GM12878 (cell line): Measurements from ENCODE around the gene PDLIM5. TPM values are rescaled to one million over a fixed set of nuclear protein-coding genes. Genes with fewer than 3 reads are reported as not detected.

Source experiments
- ATAC-seq: fragments of 200-7000 bp; cut with Tn5 transposase; 3 replicates; pipeline ENCODE4 v1.9.1; 2020; ENCODE audit warnings: mild to moderate bottlenecking, moderate library complexity
- BruUV-seq: library from RNA; stranded (reverse); fragments of 400-500 nt; replicated peaks from 2 replicates; lab custom pipeline; 2021; lab: Mats Ljungman, UMichigan
- CTCF ChIA-PET: fragments of 300-600 bp; sonication (Branson Sonifier 250); formaldehyde crosslinking; extraction: SDS; loops from one replicate; lab custom pipeline; 2021; ENCODE audit warnings: inconsistent platforms; lab: Yijun Ruan, JAX
- POLR2A ChIA-PET: fragments of 350-600 bp; formaldehyde crosslinking; extraction: SDS; loops from one replicate; lab custom pipeline; 2021; ENCODE audit warnings: inconsistent platforms; lab: Charles Lee
- RAD21 ChIA-PET: fragments of 300-600 bp; sonication (Branson Sonifier 250); formaldehyde crosslinking; loops from one replicate; lab custom pipeline; 2023; ENCODE audit warnings: antibody characterized with exemption; ENCODE audit not compliant: unreplicated experiment; lab: Charles Lee
- SMC1A ChIA-PET: fragments of 300-600 bp; sonication (Branson Sonifier 250); formaldehyde crosslinking; loops from one replicate; lab custom pipeline; 2023; ENCODE audit not compliant: unreplicated experiment, uncharacterized antibody; lab: Charles Lee
- DNase-seq: peaks from one replicate; pipeline ENCODE4 v3.0.0-alpha.2; 2011; ENCODE audit warnings: low read depth, low spot score
- FAIRE-seq: peaks from 3 replicates; lab custom pipeline; 2011; peaks lifted over from hg19 to GRCh38; lab: Jason Lieb, UNC
- H2AFZ ChIP-seq: 2 replicates; pipeline ENCODE4 v1.6.0; 2011; ENCODE audit warnings: low read depth, low read length, control low read depth; ENCODE audit not compliant: control insufficient read depth
- H3K27ac ChIP-seq: 2 replicates; pipeline ENCODE4 v1.5.1; 2011; ENCODE audit warnings: control low read depth; ENCODE audit not compliant: control insufficient read depth, insufficient read depth
- H3K27me3 ChIP-seq, 2 experiments: replicated peaks in 1 of 2; 2 replicates each; pipeline versions ENCODE4 v1.6.0 to v1.6.1; 2011; ENCODE audit warnings: low read length in 1 of 2; ENCODE audit not compliant: control insufficient read depth in 2 of 2, insufficient read depth in 2 of 2
- H3K36me3 ChIP-seq, 2 experiments: 2 replicates each; pipeline ENCODE4 v1.5.1; 2011; ENCODE audit warnings: low read length in 1 of 2; ENCODE audit not compliant: control insufficient read depth in 2 of 2, insufficient read depth in 2 of 2
- H3K4me1 ChIP-seq: 2 replicates; pipeline ENCODE4 v1.6.1; 2011; ENCODE audit warnings: mild to moderate bottlenecking, low read length, moderate library complexity, mixed read lengths; ENCODE audit not compliant: control insufficient read depth, insufficient read depth
- H3K4me2 ChIP-seq: 2 replicates; pipeline ENCODE4 v1.6.0; 2011; ENCODE audit warnings: control low read depth; ENCODE audit not compliant: control insufficient read depth, insufficient read depth
- H3K4me3 ChIP-seq: fragments of 200-600 bp; sonication (generic); 2 replicates; pipeline ENCODE4 v1.5.1; 2016
- H3K79me2 ChIP-seq: 2 replicates; pipeline ENCODE4 v1.6.0; 2011; ENCODE audit warnings: low read length; ENCODE audit not compliant: control insufficient read depth, insufficient read depth
- H3K9ac ChIP-seq: 2 replicates; pipeline ENCODE4 v1.8.0; 2011; ENCODE audit warnings: low read length, control low read depth, mixed read lengths; ENCODE audit not compliant: control insufficient read depth, insufficient read depth
- H3K9me3 ChIP-seq: replicated peaks from 3 replicates; pipeline ENCODE4 v1.5.1; 2011; ENCODE audit warnings: mild to moderate bottlenecking, low read length; ENCODE audit not compliant: control insufficient read depth, insufficient read depth
- H4K20me1 ChIP-seq: 2 replicates; pipeline ENCODE4 v1.6.0; 2011; ENCODE audit not compliant: control insufficient read depth, insufficient read depth
- CBX3 ChIP-seq: fragments of 200-600 bp; sonication (generic); IDR thresholded peaks from 2 replicates; pipeline ENCODE4 v1.6.1; 2016; ENCODE audit warnings: low read depth, borderline replicate concordance
- IRF4 ChIP-seq: IDR thresholded peaks from 2 replicates; pipeline ENCODE4 v1.6.1; 2011; ENCODE audit warnings: low read depth, low read length
- MXI1 ChIP-seq: fragments of 150-350 bp; IDR thresholded peaks from 2 replicates; pipeline ENCODE4 v1.6.1; 2011; ENCODE audit warnings: low read depth, mild to moderate bottlenecking, inconsistent platforms, low read length, improper control_type of control experiment
- NBN ChIP-seq: fragments of 450-650 bp; IDR thresholded peaks from 2 replicates; pipeline ENCODE4 v1.6.1; 2016
- PAX5 ChIP-seq: IDR thresholded peaks from 2 replicates; pipeline ENCODE4 v1.6.1; 2011; ENCODE audit warnings: low read depth, low read length, borderline replicate concordance
- RUNX3 ChIP-seq: IDR thresholded peaks from 2 replicates; pipeline ENCODE4 v1.6.1; 2012; ENCODE audit warnings: low read length, inconsistent platforms
- STAT3 ChIP-seq: IDR thresholded peaks from 2 replicates; pipeline ENCODE4 v1.6.1; 2011; ENCODE audit warnings: low read depth, low read length, improper control_type of control experiment
- WGBS: methylation state at CpG from one replicate; pipeline ENCODE4 v1.1.6; 2016; ENCODE audit warnings: low lambda C conversion rate; ENCODE audit not compliant: insufficient replicate concordance, insufficient coverage; ENCODE audit errors: missing lambda C conversion rate; 5-methylcytosine and 5-hydroxymethylcytosine counted together
- in situ Hi-C: fragments of 300-500 bp; cut with MboI; formaldehyde crosslinking; loops from 9 replicates; pipeline ENCODE4 v1.14.3; 2018; ENCODE audit warnings: mixed read lengths
- intact Hi-C: fragments of 100-400 bp; cut with micrococcal nuclease; formaldehyde crosslinking; loops from one replicate; pipeline ENCODE4 v1.14.2; 2022; ENCODE audit not compliant: unreplicated experiment
- polyA plus RNA-seq, 11 experiments: library from polyadenylated mRNA; depleted of rRNA in 4 of 11; unstranded in 6 of 11; stranded (reverse) in 5 of 11; fragments of >200 nt; fragmentation: Nextera tagmentation in 4 of 11; fragmentation: Illumina TruSeq in 1 of 11; extraction: Ambion mirVana in 4 of 11; extraction: Trizol in 1 of 11; gene quantifications; 1 replicate in 1 of 11; 2 replicates in 10 of 11; pipeline versions ENCODE4 v1.2.1 to v1.2.3, GENCODE V29; 2011 to 2016; ENCODE audit warnings: inconsistent platforms in 2 of 11, missing spikeins in 2 of 11, low read depth in 1 of 11
- total RNA-seq, 4 experiments: library from RNA; depleted of rRNA in 3 of 4; stranded (reverse); fragments of >200 nt in 3 of 4; fragmentation: Illumina TruSeq in 1 of 4; extraction: Trizol in 1 of 4; gene quantifications; 2 replicates each; pipeline versions ENCODE4 v1.2.1 to v1.2.3, GENCODE V29; 2013 to 2021
- TF ChIP-seq, protein P1 (sequence below): IDR thresholded peaks from 2 replicates; pipeline ENCODE4 v1.6.1; 2011; ENCODE audit warnings: borderline replicate concordance, low read depth, mild to moderate bottlenecking, moderate library complexity, low read length; ENCODE audit not compliant: insufficient read depth, poor library complexity, severe bottlenecking
- TF ChIP-seq, protein P2 (sequence below): fragments of 450-650 bp; IDR thresholded peaks from 2 replicates; pipeline ENCODE4 v1.6.1; 2017; ENCODE audit warnings: low read depth, mild to moderate bottlenecking, moderate library complexity
- TF ChIP-seq, protein P3 (sequence below): fragments of 450-650 bp; formaldehyde crosslinking; IDR thresholded peaks from 2 replicates; pipeline ENCODE4 v1.4.0; 2020; ENCODE audit warnings: mild to moderate bottlenecking, moderate library complexity
- TF ChIP-seq, protein P4 (sequence below): fragments of 450-650 bp; IDR thresholded peaks from 2 replicates; pipeline ENCODE4 v1.6.1; 2014; ENCODE audit warnings: mild to moderate bottlenecking

The PDLIM5 gene
- total and polyA plus RNA-seq, 10 of the 15 experiments (the other 5 are each of a cell fraction or from before 2014, with no cell fraction given): 10.0 to 52.9 (median 20.7) TPM

DNA sequence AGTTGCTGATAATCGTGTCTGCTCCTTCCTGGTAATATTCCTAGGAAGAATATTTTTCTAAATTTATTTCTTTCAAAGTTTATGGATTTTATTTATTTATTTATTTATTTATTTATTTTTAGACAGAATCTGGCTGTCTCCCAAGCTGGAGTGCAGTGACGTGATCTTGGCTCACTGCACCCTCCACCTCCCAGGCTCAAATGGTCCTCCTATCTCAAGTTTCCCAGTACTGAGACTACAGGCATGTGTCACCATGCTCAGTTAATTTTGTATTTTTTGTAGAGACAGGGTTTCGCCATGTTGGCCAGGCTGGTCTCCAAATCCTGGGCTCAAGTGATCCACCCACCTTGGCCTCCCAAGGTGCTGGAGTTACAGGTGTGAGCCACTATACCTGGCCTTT is 48.9 kb downstream of the PDLIM5 start:
- H3K9me3 ChIP-seq: peaks cover 2% of the 10 kb centered on the region; the same call in 1 of the 3 replicates
- no peak for FAIRE-seq
- H3K79me2 ChIP-seq: no peaks in the 10 kb centered on the region
- no peaks in the 10 kb centered on the region for H4K20me1 ChIP-seq
- TF ChIP-seq MXI1: no peak
- TF ChIP-seq STAT3: no peak
- no peak for TF ChIP-seq IRF4
- TF ChIP-seq, protein P1, sequence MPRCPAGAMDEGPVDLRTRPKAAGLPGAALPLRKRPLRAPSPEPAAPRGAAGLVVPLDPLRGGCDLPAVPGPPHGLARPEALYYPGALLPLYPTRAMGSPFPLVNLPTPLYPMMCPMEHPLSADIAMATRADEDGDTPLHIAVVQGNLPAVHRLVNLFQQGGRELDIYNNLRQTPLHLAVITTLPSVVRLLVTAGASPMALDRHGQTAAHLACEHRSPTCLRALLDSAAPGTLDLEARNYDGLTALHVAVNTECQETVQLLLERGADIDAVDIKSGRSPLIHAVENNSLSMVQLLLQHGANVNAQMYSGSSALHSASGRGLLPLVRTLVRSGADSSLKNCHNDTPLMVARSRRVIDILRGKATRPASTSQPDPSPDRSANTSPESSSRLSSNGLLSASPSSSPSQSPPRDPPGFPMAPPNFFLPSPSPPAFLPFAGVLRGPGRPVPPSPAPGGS: no peak
- no peak for TF ChIP-seq PAX5
- TF ChIP-seq, protein P2, sequence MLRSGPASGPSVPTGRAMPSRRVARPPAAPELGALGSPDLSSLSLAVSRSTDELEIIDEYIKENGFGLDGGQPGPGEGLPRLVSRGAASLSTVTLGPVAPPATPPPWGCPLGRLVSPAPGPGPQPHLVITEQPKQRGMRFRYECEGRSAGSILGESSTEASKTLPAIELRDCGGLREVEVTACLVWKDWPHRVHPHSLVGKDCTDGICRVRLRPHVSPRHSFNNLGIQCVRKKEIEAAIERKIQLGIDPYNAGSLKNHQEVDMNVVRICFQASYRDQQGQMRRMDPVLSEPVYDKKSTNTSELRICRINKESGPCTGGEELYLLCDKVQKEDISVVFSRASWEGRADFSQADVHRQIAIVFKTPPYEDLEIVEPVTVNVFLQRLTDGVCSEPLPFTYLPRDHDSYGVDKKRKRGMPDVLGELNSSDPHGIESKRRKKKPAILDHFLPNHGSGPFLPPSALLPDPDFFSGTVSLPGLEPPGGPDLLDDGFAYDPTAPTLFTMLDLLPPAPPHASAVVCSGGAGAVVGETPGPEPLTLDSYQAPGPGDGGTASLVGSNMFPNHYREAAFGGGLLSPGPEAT: no peak
- TF ChIP-seq NBN: no peak
- TF ChIP-seq RUNX3: no peak
- TF ChIP-seq, protein P3, sequence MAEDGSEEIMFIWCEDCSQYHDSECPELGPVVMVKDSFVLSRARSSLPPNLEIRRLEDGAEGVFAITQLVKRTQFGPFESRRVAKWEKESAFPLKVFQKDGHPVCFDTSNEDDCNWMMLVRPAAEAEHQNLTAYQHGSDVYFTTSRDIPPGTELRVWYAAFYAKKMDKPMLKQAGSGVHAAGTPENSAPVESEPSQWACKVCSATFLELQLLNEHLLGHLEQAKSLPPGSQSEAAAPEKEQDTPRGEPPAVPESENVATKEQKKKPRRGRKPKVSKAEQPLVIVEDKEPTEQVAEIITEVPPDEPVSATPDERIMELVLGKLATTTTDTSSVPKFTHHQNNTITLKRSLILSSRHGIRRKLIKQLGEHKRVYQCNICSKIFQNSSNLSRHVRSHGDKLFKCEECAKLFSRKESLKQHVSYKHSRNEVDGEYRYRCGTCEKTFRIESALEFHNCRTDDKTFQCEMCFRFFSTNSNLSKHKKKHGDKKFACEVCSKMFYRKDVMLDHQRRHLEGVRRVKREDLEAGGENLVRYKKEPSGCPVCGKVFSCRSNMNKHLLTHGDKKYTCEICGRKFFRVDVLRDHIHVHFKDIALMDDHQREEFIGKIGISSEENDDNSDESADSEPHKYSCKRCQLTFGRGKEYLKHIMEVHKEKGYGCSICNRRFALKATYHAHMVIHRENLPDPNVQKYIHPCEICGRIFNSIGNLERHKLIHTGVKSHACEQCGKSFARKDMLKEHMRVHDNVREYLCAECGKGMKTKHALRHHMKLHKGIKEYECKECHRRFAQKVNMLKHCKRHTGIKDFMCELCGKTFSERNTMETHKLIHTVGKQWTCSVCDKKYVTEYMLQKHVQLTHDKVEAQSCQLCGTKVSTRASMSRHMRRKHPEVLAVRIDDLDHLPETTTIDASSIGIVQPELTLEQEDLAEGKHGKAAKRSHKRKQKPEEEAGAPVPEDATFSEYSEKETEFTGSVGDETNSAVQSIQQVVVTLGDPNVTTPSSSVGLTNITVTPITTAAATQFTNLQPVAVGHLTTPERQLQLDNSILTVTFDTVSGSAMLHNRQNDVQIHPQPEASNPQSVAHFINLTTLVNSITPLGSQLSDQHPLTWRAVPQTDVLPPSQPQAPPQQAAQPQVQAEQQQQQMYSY: no peak
- TF ChIP-seq CBX3: no peak
- TF ChIP-seq, protein P4, sequence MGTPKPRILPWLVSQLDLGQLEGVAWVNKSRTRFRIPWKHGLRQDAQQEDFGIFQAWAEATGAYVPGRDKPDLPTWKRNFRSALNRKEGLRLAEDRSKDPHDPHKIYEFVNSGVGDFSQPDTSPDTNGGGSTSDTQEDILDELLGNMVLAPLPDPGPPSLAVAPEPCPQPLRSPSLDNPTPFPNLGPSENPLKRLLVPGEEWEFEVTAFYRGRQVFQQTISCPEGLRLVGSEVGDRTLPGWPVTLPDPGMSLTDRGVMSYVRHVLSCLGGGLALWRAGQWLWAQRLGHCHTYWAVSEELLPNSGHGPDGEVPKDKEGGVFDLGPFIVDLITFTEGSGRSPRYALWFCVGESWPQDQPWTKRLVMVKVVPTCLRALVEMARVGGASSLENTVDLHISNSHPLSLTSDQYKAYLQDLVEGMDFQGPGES: no peak
- no peaks in the 10 kb centered on the region for H3K4me1 ChIP-seq
- H3K4me2 ChIP-seq: no peak overlapping the region
- no peak for ATAC-seq
- no peaks in the 10 kb centered on the region for H3K27me3 ChIP-seq
- no peak overlapping the region for H3K27ac ChIP-seq
- intact Hi-C loops (no loop called here), in situ Hi-C loops (no loop called here)
- DNase-seq: no peak
- BruUV-seq: no TSS peak
- H3K4me3 ChIP-seq: no peak overlapping the region
- RAD21 ChIA-PET: no interaction called here
- H2AFZ ChIP-seq: no peak overlapping the region
- SMC1A ChIA-PET: interaction anchor here (1.3 kb wide), 1 partner anchor 19 kb away, joined by 4 read pairs; no protein-coding TSS in a partner anchor
- WGBS: 92% methylated on average over 3 of the region's 3 CpGs
- POLR2A ChIA-PET: interaction anchor here (1.5 kb wide), 1 partner anchor 19 kb away, joined by 3 read pairs; no protein-coding TSS in a partner anchor
- CTCF ChIA-PET: no interaction called here
- no peak overlapping the region for H3K9ac ChIP-seq
- H3K36me3 ChIP-seq: no peaks in the 10 kb centered on the region
